Left hindlimb (tissue), 1 donor: ENCODE measurements around the gene EFCAB6.

ENCODE experiments used
- DNase-seq: peaks from one replicate; pipeline ENCODE4 v3.0.0-alpha.2; 2018

Gene EFCAB6

GRCh38 chr22:43828998-43829782, 17.1 kb upstream of the EFCAB6 start:
- peak; percentile 80 for DNase-seq

GRCh38 chr22:43828725-43828997, 16.6 kb upstream of the EFCAB6 start:
- no peak for DNase-seq

- no peak for DNase-seq
Observed at GRCh38 chr22:43827926-43828724, 16.0 kb upstream of the EFCAB6 start.

- DNase-seq: no peak
Observed at GRCh38 chr22:43827003-43827735, 15.1 kb upstream of the EFCAB6 start.

GRCh38 chr22:43826142-43827002, 14.3 kb upstream of the EFCAB6 start:
- DNase-seq: peak; percentile 65

- no peak for DNase-seq
Observed at GRCh38 chr22:43825651-43826050, 13.5 kb upstream of the EFCAB6 start.

GRCh38 chr22:43824724-43825420, 12.8 kb upstream of the EFCAB6 start:
- no peak for DNase-seq

- no peak for DNase-seq
Observed at GRCh38 chr22:43823911-43824665, 12.0 kb upstream of the EFCAB6 start.

- no peak for DNase-seq
Observed at GRCh38 chr22:43823353-43823908, 11.3 kb upstream of the EFCAB6 start.

GRCh38 chr22:43821606-43822425, 9.7 kb upstream of the EFCAB6 start:
- no peak for DNase-seq

GRCh38 chr22:43820651-43821305, 8.7 kb upstream of the EFCAB6 start:
- no peak for DNase-seq

GRCh38 chr22:43819931-43820640, 8.0 kb upstream of the EFCAB6 start:
- no peak for DNase-seq

GRCh38 chr22:43819421-43819921, 7.4 kb upstream of the EFCAB6 start:
- DNase-seq: no peak

- no peak for DNase-seq
Observed at GRCh38 chr22:43818981-43819380, 6.9 kb upstream of the EFCAB6 start.

- DNase-seq: no peak
Observed at GRCh38 chr22:43817402-43817801, 5.3 kb upstream of the EFCAB6 start.

- DNase-seq: no peak
Observed at GRCh38 chr22:43814264-43814663, 2.2 kb upstream of the EFCAB6 start.

GRCh38 chr22:43812890-43813289, 785 bp upstream of the EFCAB6 start:
- no peak for DNase-seq

GRCh38 chr22:43811777-43812148, 342 bp downstream of the EFCAB6 start:
- no peak for DNase-seq
